ENCODE data around the gene FXYD4. TPM values are rescaled to one million over a fixed set of nuclear protein-coding genes. Genes with fewer than 3 reads are reported as not detected.
A peak's percentile ranks its signal among the peaks of the same experiment; 100 is the strongest.

Gene FXYD4
- total and polyA plus RNA-seq, 2 of the 8 experiments (the other 6 are each of a cell fraction or from before 2014, with no cell fraction given), result not detected

DNA sequence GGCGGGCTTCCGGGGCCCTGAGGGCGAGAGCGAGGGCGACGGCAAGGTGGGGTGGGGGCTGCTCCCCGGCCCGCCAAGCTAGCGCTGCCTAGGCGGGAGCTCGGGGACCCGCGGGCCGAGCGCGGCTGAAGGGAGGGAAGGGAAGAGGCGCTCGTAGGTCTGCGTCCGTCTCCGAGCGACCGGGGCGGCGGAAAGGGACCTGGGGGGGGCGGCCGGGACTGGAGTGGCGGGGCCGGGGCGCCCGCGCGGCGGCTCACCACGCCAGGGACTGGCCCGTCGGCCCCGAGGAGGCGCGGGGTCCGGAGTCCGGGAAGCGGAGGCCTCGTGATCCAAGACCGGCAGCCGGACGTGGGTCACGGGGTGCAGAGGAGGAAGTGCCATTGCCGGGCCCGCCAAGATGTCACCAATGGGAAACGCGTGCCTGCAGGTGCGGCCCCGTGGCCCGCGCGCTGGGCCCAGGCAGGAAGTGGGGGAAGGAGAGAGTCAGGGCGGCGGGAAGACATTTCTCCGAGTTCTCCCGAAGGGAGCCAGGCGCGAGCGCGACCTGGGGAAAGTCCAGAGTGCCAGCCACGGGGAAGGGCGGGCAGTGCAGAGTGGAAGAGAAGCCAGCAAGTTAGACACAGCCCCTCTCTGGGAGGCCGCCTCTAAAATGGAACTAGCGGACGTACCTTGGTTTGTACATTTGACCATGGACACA is 25.6 kb downstream of the FXYD4 start (continued):
- TF ChIP-seq KDM5A (IDR thresholded peaks at IDR 0.05; ENCODE audit: low read length) (no peak), SIRT6 (IDR thresholded peaks at IDR 0.05; ENCODE audit: low read length) (no peak), SP1 (IDR thresholded peaks at IDR 0.05; ENCODE audit: low read depth, low read length) (no peak), TCF12 (IDR thresholded peaks at IDR 0.05; ENCODE audit: low read depth, low read length) (no peak), E2F6 (IDR thresholded peaks at IDR 0.05) (peak; percentile 97), CTBP2 (IDR thresholded peaks at IDR 0.05; ENCODE audit: borderline replicate concordance, insufficient read depth, insufficient read length, low read length) (no peak), MAFK (IDR thresholded peaks at IDR 0.05; ENCODE audit: low read depth, low read length) (no peak), HDAC2 (IDR thresholded peaks at IDR 0.05; ENCODE audit: borderline replicate concordance in 1 of 2, low read depth in 2 of 2, low read length in 2 of 2) (no peak), SRF (IDR thresholded peaks at IDR 0.05; ENCODE audit: low read depth, low read length) (no peak), CHD1 (IDR thresholded peaks at IDR 0.05; ENCODE audit: low read depth, low read length) (no peak; the same call in 1 of the 2 replicates), RBBP5 (IDR thresholded peaks at IDR 0.05; ENCODE audit: borderline replicate concordance, low read depth, low read length) (no peak), USF2 (IDR thresholded peaks at IDR 0.05; ENCODE audit: low read length) (peak; percentile 80), RFX5 (IDR thresholded peaks at IDR 0.05; ENCODE audit: borderline replicate concordance, low read depth, low read length) (no peak)
- TF ChIP-seq, protein P1, sequence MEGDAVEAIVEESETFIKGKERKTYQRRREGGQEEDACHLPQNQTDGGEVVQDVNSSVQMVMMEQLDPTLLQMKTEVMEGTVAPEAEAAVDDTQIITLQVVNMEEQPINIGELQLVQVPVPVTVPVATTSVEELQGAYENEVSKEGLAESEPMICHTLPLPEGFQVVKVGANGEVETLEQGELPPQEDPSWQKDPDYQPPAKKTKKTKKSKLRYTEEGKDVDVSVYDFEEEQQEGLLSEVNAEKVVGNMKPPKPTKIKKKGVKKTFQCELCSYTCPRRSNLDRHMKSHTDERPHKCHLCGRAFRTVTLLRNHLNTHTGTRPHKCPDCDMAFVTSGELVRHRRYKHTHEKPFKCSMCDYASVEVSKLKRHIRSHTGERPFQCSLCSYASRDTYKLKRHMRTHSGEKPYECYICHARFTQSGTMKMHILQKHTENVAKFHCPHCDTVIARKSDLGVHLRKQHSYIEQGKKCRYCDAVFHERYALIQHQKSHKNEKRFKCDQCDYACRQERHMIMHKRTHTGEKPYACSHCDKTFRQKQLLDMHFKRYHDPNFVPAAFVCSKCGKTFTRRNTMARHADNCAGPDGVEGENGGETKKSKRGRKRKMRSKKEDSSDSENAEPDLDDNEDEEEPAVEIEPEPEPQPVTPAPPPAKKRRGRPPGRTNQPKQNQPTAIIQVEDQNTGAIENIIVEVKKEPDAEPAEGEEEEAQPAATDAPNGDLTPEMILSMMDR (IDR thresholded peaks at IDR 0.05; ENCODE audit: control extremely low read depth in 1 of 3, insufficient read depth in 1 of 3, low read depth in 1 of 3, low read length in 3 of 3), result no peak

Measured in H1 (cell line).